WTC11 (cell line): ENCODE results near the gene PEBP1. TPM values are rescaled to one million over a fixed set of nuclear protein-coding genes. Genes with fewer than 3 reads are reported as not detected.
A peak's percentile ranks its signal among the peaks of the same experiment; 100 is the strongest.

Experiments used
- ATAC-seq: fragments of 200-7000 bp; cut with Tn5 transposase; 2 replicates; pipeline ENCODE4 v1.10.0; 2021; ENCODE audit warnings: mild to moderate bottlenecking, moderate library complexity
- CTCF ChIA-PET: fragments of 300-600 bp; sonication (Branson Sonifier 250); formaldehyde crosslinking; loops from one replicate; lab custom pipeline; 2021; ENCODE audit warnings: antibody characterized with exemption; lab: Charles Lee
- POLR2A ChIA-PET: fragments of 350-600 bp; sonication (Branson Sonifier 250); formaldehyde crosslinking; loops from one replicate; lab custom pipeline; 2021; ENCODE audit warnings: antibody characterized with exemption; lab: Charles Lee
- DNase-seq: peaks from one replicate; pipeline ENCODE4 v3.0.0; 2021; ENCODE audit warnings: low spot score
- H3K27ac Mint-ChIP-seq: 2 replicates; pipeline ENCODE4 v1.8.0; 2021; ENCODE audit warnings: mixed read lengths
- H3K27me3 Mint-ChIP-seq: 2 replicates; pipeline ENCODE4 v1.8.0; 2021; ENCODE audit warnings: low read depth, mild to moderate bottlenecking, moderate library complexity, mixed read lengths
- H3K36me3 Mint-ChIP-seq: 2 replicates; pipeline ENCODE4 v1.8.0; 2021; ENCODE audit warnings: mixed read lengths
- H3K4me1 Mint-ChIP-seq: 2 replicates; pipeline ENCODE4 v1.8.0; 2022; ENCODE audit warnings: mixed read lengths
- H3K4me3 Mint-ChIP-seq: 2 replicates; pipeline ENCODE4 v1.8.0; 2021; ENCODE audit warnings: mild to moderate bottlenecking, moderate library complexity, mixed read lengths
- H3K9me3 Mint-ChIP-seq: 2 replicates; pipeline ENCODE4 v1.8.0; 2021; ENCODE audit warnings: mixed read lengths
- AR ChIP-seq: fragments of 250-450 bp; sonication (Bioruptor Pico); IDR thresholded peaks from 2 replicates; pipeline ENCODE4 v1.9.0; 2021; ENCODE audit warnings: mild to moderate bottlenecking
- ARID4B ChIP-seq: sonication (generic); formaldehyde crosslinking; IDR thresholded peaks from 2 replicates; pipeline ENCODE4 v1.8.0; 2023; ENCODE audit warnings: missing genetic modification reagents, mild to moderate bottlenecking, borderline replicate concordance
- CREM ChIP-seq: sonication (generic); formaldehyde crosslinking; IDR thresholded peaks from 2 replicates; pipeline ENCODE4 v1.8.1; 2022; ENCODE audit warnings: mild to moderate bottlenecking, missing genetic modification reagents, moderate library complexity
- ETV6 ChIP-seq: sonication (generic); formaldehyde crosslinking; IDR thresholded peaks from 2 replicates; pipeline ENCODE4 v1.8.1; 2022; ENCODE audit warnings: mild to moderate bottlenecking, missing genetic modification reagents
- IRF2 ChIP-seq: sonication (generic); formaldehyde crosslinking; IDR thresholded peaks from 2 replicates; pipeline ENCODE4 v1.8.0; 2022; ENCODE audit warnings: low read depth, missing genetic modification reagents, borderline replicate concordance
- NFE2L1 ChIP-seq: sonication (generic); formaldehyde crosslinking; IDR thresholded peaks from 2 replicates; pipeline ENCODE4 v1.8.1; 2023; ENCODE audit warnings: missing genetic modification reagents
- NFYB ChIP-seq: sonication (generic); formaldehyde crosslinking; conservative IDR thresholded peaks from 2 replicates; pipeline ENCODE4 v1.8.0; 2022; ENCODE audit warnings: low read depth, missing genetic modification reagents
- NR1H2 ChIP-seq: sonication (generic); formaldehyde crosslinking; IDR thresholded peaks from 2 replicates; pipeline ENCODE4 v1.9.0; 2021; ENCODE audit warnings: mild to moderate bottlenecking, moderate library complexity, missing genetic modification reagents
- STAT6 ChIP-seq: sonication (generic); formaldehyde crosslinking; conservative IDR thresholded peaks from 2 replicates; pipeline ENCODE4 v1.8.1; 2023; ENCODE audit warnings: mild to moderate bottlenecking, low read depth, missing genetic modification reagents, moderate library complexity
- USF1 ChIP-seq: sonication (generic); formaldehyde crosslinking; IDR thresholded peaks from 2 replicates; pipeline ENCODE4 v1.8.0; 2022; ENCODE audit warnings: mild to moderate bottlenecking, missing genetic modification reagents
- USF2 ChIP-seq: sonication (generic); formaldehyde crosslinking; IDR thresholded peaks from 2 replicates; pipeline ENCODE4 v1.8.1; 2023; ENCODE audit warnings: mild to moderate bottlenecking, missing genetic modification reagents, moderate library complexity
- ZMAT4 ChIP-seq: fragments of 250-450 bp; sonication (Bioruptor Pico); IDR thresholded peaks from 2 replicates; pipeline ENCODE4 v1.9.0; 2021; ENCODE audit warnings: mild to moderate bottlenecking
- ZNF138 ChIP-seq: sonication (generic); formaldehyde crosslinking; conservative IDR thresholded peaks from 2 replicates; pipeline ENCODE4 v1.8.1; 2022; ENCODE audit warnings: mild to moderate bottlenecking, moderate library complexity, missing genetic modification reagents
- ZNF416 ChIP-seq: fragments of 250-450 bp; sonication (Bioruptor Pico); IDR thresholded peaks from 2 replicates; pipeline ENCODE4 v1.9.0; 2021; ENCODE audit warnings: mild to moderate bottlenecking, inconsistent platforms
- ZNF423 ChIP-seq: fragments of 250-450 bp; sonication (Bioruptor Pico); IDR thresholded peaks from 2 replicates; pipeline ENCODE4 v2.1.2; 2022; ENCODE audit warnings: mild to moderate bottlenecking, moderate library complexity
- ZSCAN18 ChIP-seq: fragments of 250-450 bp; sonication (Bioruptor Pico); IDR thresholded peaks from 2 replicates; pipeline ENCODE4 v2.1.2; 2022; ENCODE audit warnings: mild to moderate bottlenecking, moderate library complexity
- total RNA-seq: library from RNA; stranded (reverse); gene quantifications from 3 replicates; pipeline ENCODE4 v1.2.3, GENCODE V29; 2021

The PEBP1 gene
- total RNA-seq, 1 experiment from 2014 or later, result 363 TPM

GRCh38 chr12:118103201-118103600 is 32.7 kb upstream of the PEBP1 start:
- Mint-ChIP-seq H3K27ac (peak overlapping the region; percentile 94), H3K36me3 (peaks cover 12% of the 10 kb centered on the region), H3K9me3 (no peaks in the 10 kb centered on the region), H3K4me1 (peaks cover 43% of the 10 kb centered on the region), H3K27me3 (no peaks in the 10 kb centered on the region), H3K4me3 (peak overlapping the region; percentile 95)
- no peak for DNase-seq
- ChIA-PET CTCF (interaction anchor here (1.8 to 3.8 kb wide), 3 partner anchors 17 to 273 kb away, joined by 7 to 16 read pairs (median 11); partner anchors contain the start of gene SUDS3), POLR2A (interaction anchor here (1.2 to 2.2 kb wide), 5 partner anchors 13 to 41 kb away, joined by 5 to 12 read pairs (median 7); partner anchors contain the start of genes PEBP1 and WSB2)
- TF ChIP-seq NFYB (CRISPR knock-in tag) (no peak), ZMAT4 (CRISPR knock-in tag) (no peak), ZNF138 (no peak), ZSCAN18 (CRISPR knock-in tag) (no peak), USF2 (CRISPR knock-in tag) (0 out of 2 replicates have a peak, but pooled peaks have one; percentile 9), USF1 (CRISPR knock-in tag) (no peak), CREM (CRISPR knock-in tag) (no peak), STAT6 (CRISPR knock-in tag) (no peak)
- ATAC-seq, result no peak; the same call in 1 of the 2 replicates

- Mint-ChIP-seq H3K27me3 (no peaks in the 10 kb centered on the region), H3K4me3 (peak within 1 kb of the TSS; percentile 95), H3K27ac (peak within 1 kb of the TSS; percentile 97), H3K36me3 (peaks cover 12% of the 10 kb centered on the region), H3K9me3 (no peaks in the 10 kb centered on the region), H3K4me1 (peaks cover 39% of the 10 kb centered on the region)
- DNase-seq (peak; percentile 68), ATAC-seq (peak; percentile 75)
- ChIA-PET POLR2A (interaction anchor here (0.6 to 2.2 kb wide), 6 partner anchors 12 to 111 kb away, joined by 3 to 12 read pairs (median 5); partner anchors contain the start of genes PEBP1 and WSB2), CTCF (interaction anchor here (1.8 to 3.8 kb wide), 3 partner anchors 16 to 272 kb away, joined by 7 to 16 read pairs (median 11); partner anchors contain the start of gene SUDS3)
- TF ChIP-seq ZNF423 (peak; percentile 82), IRF2 (CRISPR knock-in tag) (no peak), AR (CRISPR knock-in tag) (no peak), ARID4B (CRISPR knock-in tag) (peak; percentile 54), NFE2L1 (CRISPR knock-in tag) (no peak), NR1H2 (CRISPR knock-in tag) (no peak), ETV6 (no peak), ZNF416 (no peak)
Measured at GRCh38 chr12:118103601-118104382, 32.1 kb upstream of the PEBP1 start, which contains the start of gene VSIG10. VSIG10 (minus strand) TSS chr12:118104011; CDS start chr12:118103671, 340 bp downstream.
